H1 (cell line): ENCODE results near the gene NIN. TPM values are rescaled to one million over a fixed set of nuclear protein-coding genes. Genes with fewer than 3 reads are reported as not detected.

Experiments
- CTCF ChIA-PET: fragments of 300-600 bp; sonication (Branson Sonifier 250); formaldehyde crosslinking; loops from one replicate; lab custom pipeline; 2021; ENCODE audit not compliant: partially characterized antibody; lab: Charles Lee
- POLR2A ChIA-PET: fragments of 300-600 bp; sonication (Branson Sonifier 250); formaldehyde crosslinking; loops from one replicate; lab custom pipeline; 2021; ENCODE audit warnings: inconsistent platforms; ENCODE audit not compliant: partially characterized antibody; lab: Charles Lee
- DNase-seq, 2 experiments: peaks; one replicate each; pipeline versions ENCODE4 v3.0.0 to v3.0.0-alpha.2; 2010 to 2022; ENCODE audit warnings: low spot score in 2 of 2, low read depth in 1 of 2, mixed read lengths in 1 of 2
- FAIRE-seq: peaks from 2 replicates; lab custom pipeline; 2011; peaks lifted over from hg19 to GRCh38; lab: Jason Lieb, UNC
- H2AFZ ChIP-seq: 2 replicates; pipeline ENCODE4 v1.8.1; 2012; ENCODE audit warnings: low read length, inconsistent platforms
- H2AK5ac ChIP-seq: 2 replicates; pipeline ENCODE4 v1.6.1; 2013; ENCODE audit warnings: low read depth, low read length
- H2BK120ac ChIP-seq: replicated peaks from 2 replicates; pipeline ENCODE3; 2013; ENCODE audit warnings: low read depth, low read length, inconsistent platforms
- H2BK12ac ChIP-seq: 2 replicates; pipeline ENCODE4 v1.6.1; 2013; ENCODE audit warnings: low read depth, low read length
- H2BK15ac ChIP-seq: 2 replicates; pipeline ENCODE4 v1.6.1; 2013; ENCODE audit warnings: low read length
- H2BK20ac ChIP-seq: 2 replicates; pipeline ENCODE4 v1.6.1; 2013; ENCODE audit warnings: low read length
- H2BK5ac ChIP-seq: 2 replicates; pipeline ENCODE4 v1.6.1; 2013; ENCODE audit warnings: low read depth, low read length
- H3K14ac ChIP-seq: 2 replicates; pipeline ENCODE4 v1.6.1; 2013; ENCODE audit warnings: inconsistent platforms; ENCODE audit not compliant: insufficient read length
- H3K18ac ChIP-seq: 2 replicates; pipeline ENCODE4 v1.6.1; 2013; ENCODE audit warnings: low read length; ENCODE audit errors: extremely low read depth
- H3K23ac ChIP-seq: 2 replicates; pipeline ENCODE4 v1.6.1; 2013; ENCODE audit warnings: inconsistent platforms; ENCODE audit not compliant: insufficient read length
- H3K23me2 ChIP-seq: 2 replicates; pipeline ENCODE4 v1.6.1; 2013; ENCODE audit warnings: low read depth, low read length
- H3K27ac ChIP-seq: 2 replicates; pipeline ENCODE4 v1.6.1; 2011; ENCODE audit warnings: low read depth, low read length, inconsistent platforms
- H3K27me3 ChIP-seq, 4 experiments: replicated peaks in 1 of 4; 1 replicate in 1 of 4; 2 replicates in 3 of 4; pipeline versions ENCODE4 v1.6.1 to v1.8.1; 2011 to 2013; ENCODE audit warnings: low read length in 3 of 4, mild to moderate bottlenecking in 3 of 4, inconsistent platforms in 2 of 4, mixed read lengths in 2 of 4, moderate library complexity in 1 of 4; ENCODE audit not compliant: control insufficient read depth in 3 of 4, insufficient read depth in 3 of 4; ENCODE audit errors: extremely low read depth in 1 of 4
- H3K36me3 ChIP-seq, 4 experiments: 2 replicates each; pipeline versions ENCODE4 v1.6.1 to v1.8.1; 2011 to 2013; ENCODE audit warnings: mild to moderate bottlenecking in 4 of 4, low read length in 3 of 4, moderate library complexity in 2 of 4, control low read depth in 1 of 4, inconsistent platforms in 1 of 4; ENCODE audit not compliant: insufficient read depth in 4 of 4, control insufficient read depth in 2 of 4
- H3K4ac ChIP-seq: replicated peaks from 2 replicates; pipeline ENCODE3; 2013; ENCODE audit warnings: low read length, low read depth, mixed read lengths, inconsistent platforms; ENCODE audit not compliant: insufficient read length
- H3K4me1 ChIP-seq, 4 experiments: replicated peaks in 1 of 4; 1 replicate in 1 of 4; 2 replicates in 3 of 4; pipeline versions ENCODE4 v1.6.1 to v1.8.1; 2011 to 2013; ENCODE audit warnings: low read length in 3 of 4, inconsistent platforms in 2 of 4, mixed read lengths in 1 of 4; ENCODE audit not compliant: insufficient read depth in 4 of 4, control insufficient read depth in 3 of 4
- H3K4me2 ChIP-seq, 2 experiments: 2 replicates each; pipeline versions ENCODE4 v1.6.1 to v1.8.1; 2011 to 2013; ENCODE audit warnings: low read depth in 2 of 2, low read length in 2 of 2, control low read depth in 1 of 2, inconsistent platforms in 1 of 2, mild to moderate bottlenecking in 1 of 2; ENCODE audit not compliant: insufficient read depth in 1 of 2
- H3K4me3 ChIP-seq, 4 experiments: fragments of 200-600, 300-600 bp in 1 of 4; sonication (generic), shearing (Covaris generic), sonication (Bioruptor Twin) in 1 of 4; 2 replicates each; pipeline versions ENCODE4 v1.5.1 to v1.8.1; 2011 to 2016; ENCODE audit warnings: low read length in 4 of 4, low read depth in 3 of 4, control low read depth in 2 of 4, inconsistent platforms in 2 of 4, mild to moderate bottlenecking in 2 of 4, mixed read lengths in 1 of 4, moderate library complexity in 1 of 4; ENCODE audit not compliant: insufficient read depth in 2 of 4; ENCODE audit errors: extremely low read depth in 1 of 4
- H3K56ac ChIP-seq: replicated peaks from 2 replicates; pipeline ENCODE3; 2013; ENCODE audit warnings: low read depth, mild to moderate bottlenecking, mixed read lengths, low read length, inconsistent platforms; ENCODE audit not compliant: insufficient read length
- H3K79me1 ChIP-seq: 2 replicates; pipeline ENCODE4 v1.6.1; 2013; ENCODE audit warnings: low read depth, low read length, control low read depth
- H3K79me2 ChIP-seq, 2 experiments: 2 replicates each; pipeline versions ENCODE4 v1.6.1 to v1.8.1; 2012 to 2013; ENCODE audit warnings: low read length in 2 of 2, mild to moderate bottlenecking in 2 of 2, inconsistent platforms in 1 of 2; ENCODE audit not compliant: insufficient read depth in 2 of 2, control insufficient read depth in 1 of 2
- H3K9ac ChIP-seq, 4 experiments: replicated peaks in 1 of 4; 1 replicate in 1 of 4; 2 replicates in 3 of 4; pipeline versions ENCODE4 v1.6.1 to v1.8.1; 2011 to 2013; ENCODE audit warnings: low read depth in 3 of 4, low read length in 3 of 4, control low read depth in 2 of 4, mild to moderate bottlenecking in 2 of 4, moderate library complexity in 2 of 4, inconsistent platforms in 1 of 4; ENCODE audit errors: extremely low read depth in 1 of 4
- H3K9me3 ChIP-seq, 2 experiments: 2 replicates each; pipeline versions ENCODE4 v1.6.1 to v1.8.1; 2012 to 2013; ENCODE audit warnings: mild to moderate bottlenecking in 2 of 2, moderate library complexity in 2 of 2, control low read depth in 1 of 2, inconsistent platforms in 1 of 2, low read depth in 1 of 2, low read length in 1 of 2, mixed read lengths in 1 of 2; ENCODE audit not compliant: insufficient read depth in 2 of 2
- H4K20me1 ChIP-seq, 2 experiments: replicated peaks in 1 of 2; 2 replicates each; pipeline versions ENCODE3 to v1.8.1; 2011 to 2013; ENCODE audit warnings: inconsistent platforms in 2 of 2, low read length in 2 of 2, mild to moderate bottlenecking in 1 of 2; ENCODE audit not compliant: insufficient read depth in 2 of 2, control insufficient read depth in 1 of 2
- H4K5ac ChIP-seq: 2 replicates; pipeline ENCODE4 v1.6.1; 2013; ENCODE audit warnings: low read length, low read depth, mixed read lengths, inconsistent platforms; ENCODE audit not compliant: insufficient read length
- H4K8ac ChIP-seq: 2 replicates; pipeline ENCODE4 v1.8.0; 2013; ENCODE audit warnings: mild to moderate bottlenecking, moderate library complexity, low read length, inconsistent platforms; ENCODE audit not compliant: insufficient read depth; ENCODE audit errors: extremely low read depth
- H4K91ac ChIP-seq: replicated peaks from 2 replicates; pipeline ENCODE3; 2013; ENCODE audit warnings: low read length, mixed read lengths, inconsistent platforms; ENCODE audit not compliant: insufficient read length
- ATF3 ChIP-seq: IDR thresholded peaks from 2 replicates; pipeline ENCODE4 v1.6.1; 2011; ENCODE audit warnings: low read depth, mild to moderate bottlenecking, low read length; ENCODE audit not compliant: insufficient read depth
- CTCF ChIP-seq, 3 experiments: IDR thresholded peaks; 1 replicate in 2 of 3; 2 replicates in 1 of 3; pipeline versions ENCODE4 v1.5.1 to v1.6.1; 2011; ENCODE audit warnings: low read length in 3 of 3, mild to moderate bottlenecking in 3 of 3, inconsistent platforms in 2 of 3, low read depth in 1 of 3, moderate library complexity in 1 of 3; ENCODE audit not compliant: insufficient read depth in 1 of 3; ENCODE audit errors: control extremely low read depth in 1 of 3
- GTF2F1 ChIP-seq: IDR thresholded peaks from 2 replicates; pipeline ENCODE4 v1.6.1; 2012; ENCODE audit warnings: low read depth, low read length, improper control_type of control experiment, borderline replicate concordance
- WGBS, 2 experiments: shearing (Covaris generic) in 1 of 2; methylation state at CpG; one replicate each; pipeline versions ENCODE4 v1.1.6 to v1.1.7; 2013 to 2015; ENCODE audit warnings: low lambda C conversion rate in 2 of 2, mixed read lengths in 2 of 2, inconsistent platforms in 1 of 2, low coverage in 1 of 2, missing lambda C conversion rate in 1 of 2; ENCODE audit not compliant: insufficient replicate concordance in 2 of 2, insufficient coverage in 1 of 2, insufficient read length in 1 of 2; ENCODE audit errors: extremely low coverage in 1 of 2, missing lambda C conversion rate in 1 of 2; 5-methylcytosine and 5-hydroxymethylcytosine counted together
- polyA plus RNA-seq, 7 experiments: library from polyadenylated mRNA; depleted of rRNA in 3 of 7; stranded (reverse) in 5 of 7; unstranded in 2 of 7; fragments of >200 nt in 5 of 7; fragments of 200-250 nt in 2 of 7; gene quantifications; 1 replicate in 5 of 7; 2 replicates in 1 of 7; 4 replicates in 1 of 7; pipeline versions ENCODE4 v1.2.1 to v1.2.3, GENCODE V29; 2011 to 2013; ENCODE audit warnings: missing spikeins in 2 of 7, mixed read lengths in 2 of 7
- total RNA-seq: library from RNA; stranded (reverse); fragmentation: NEBNext Ultra II Directional; extraction: Animal tissue kit (Norgen Biotek cat#: 25700); gene quantifications from 2 replicates; pipeline ENCODE4 v1.2.1, GENCODE V29; 2021

NIN gene
- total and polyA plus RNA-seq, 2 of the 8 experiments (the other 6 are each of a cell fraction or from before 2014, with no cell fraction given) = 3.2 to 21.3 TPM

GRCh38 chr14:50846226-50846880 is 15.4 kb upstream of the NIN start:
- Histone ChIP-seq H3K36me3 (no peaks in the 10 kb centered on the region), H4K5ac (no peak overlapping the region), H4K20me1 (no peaks in the 10 kb centered on the region), H2BK5ac (no peak overlapping the region), H2BK20ac (no peak overlapping the region), H3K23me2 (no peaks in the 10 kb centered on the region), H2BK12ac (no peak overlapping the region), H3K14ac (no peak overlapping the region), H3K56ac (no peak overlapping the region), H2AFZ (no peak overlapping the region), H3K79me2 (no peaks in the 10 kb centered on the region; a peak in 1 of 4 replicates), H3K9me3 (no peaks in the 10 kb centered on the region), H3K27me3 (no peaks in the 10 kb centered on the region), H3K4me1 (no peaks in the 10 kb centered on the region), H4K91ac (no peak overlapping the region), H3K18ac (no peak overlapping the region), H3K4me2 (no peak overlapping the region), H3K27ac (no peak overlapping the region), H3K9ac (no peak overlapping the region), H2AK5ac (no peak overlapping the region), H3K79me1 (no peaks in the 10 kb centered on the region), H4K8ac (no peak overlapping the region), H3K4ac (no peak overlapping the region), H2BK120ac (no peak overlapping the region), H2BK15ac (no peak overlapping the region), H3K23ac (no peak overlapping the region), H3K4me3 (no peak overlapping the region)
- CTCF ChIA-PET = interaction anchor here (1.1 to 5.8 kb wide), 5 partner anchors 10 to 134 kb away, joined by 3 to 37 read pairs (median 6); no protein-coding TSS in a partner anchor
- FAIRE-seq (no peak), DNase-seq (no peak)
- no peak for TF ChIP-seq GTF2F1
- TF ChIP-seq ATF3 = no peak
- TF ChIP-seq CTCF (IDR thresholded peaks at IDR 0.05; ENCODE audit: control extremely low read depth in 1 of 3, insufficient read depth in 1 of 3, low read depth in 1 of 3, low read length in 3 of 3) = no peak
- 91% methylated on average over 8 of the region's 8 CpGs; no CpG with 5 or more reads in 1 of the 2 experiments for WGBS, 2 experiments
- POLR2A ChIA-PET = no interaction called here
